HG03460 (cell line): ENCODE results near the gene TAF1B.

Source experiments
- ATAC-seq: cut with Tn5 transposase; IDR thresholded peaks from one replicate; pipeline ENCODE4 v1.9.1; 2021; ENCODE audit not compliant: unreplicated experiment

The TAF1B gene

DNA sequence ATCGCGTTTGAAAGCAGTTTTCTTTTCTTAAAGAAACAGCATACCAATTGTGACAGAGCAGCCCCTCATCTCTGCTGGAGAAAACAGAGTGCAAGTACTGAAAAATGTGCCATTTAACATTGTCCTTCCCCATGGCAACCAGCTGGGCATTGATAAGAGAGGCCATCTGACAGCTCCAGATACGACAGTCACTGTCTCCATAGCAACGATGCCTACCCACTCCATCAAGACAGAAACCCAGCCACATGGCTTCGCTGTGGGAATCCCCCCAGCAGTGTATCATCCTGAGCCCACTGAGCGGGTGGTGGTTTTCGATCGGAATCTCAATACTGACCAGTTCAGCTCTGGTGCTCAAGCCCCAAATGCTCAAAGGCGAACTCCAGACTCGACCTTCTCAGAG, 117.7 kb downstream of the TAF1B start:
- ATAC-seq, result no peak

DNA sequence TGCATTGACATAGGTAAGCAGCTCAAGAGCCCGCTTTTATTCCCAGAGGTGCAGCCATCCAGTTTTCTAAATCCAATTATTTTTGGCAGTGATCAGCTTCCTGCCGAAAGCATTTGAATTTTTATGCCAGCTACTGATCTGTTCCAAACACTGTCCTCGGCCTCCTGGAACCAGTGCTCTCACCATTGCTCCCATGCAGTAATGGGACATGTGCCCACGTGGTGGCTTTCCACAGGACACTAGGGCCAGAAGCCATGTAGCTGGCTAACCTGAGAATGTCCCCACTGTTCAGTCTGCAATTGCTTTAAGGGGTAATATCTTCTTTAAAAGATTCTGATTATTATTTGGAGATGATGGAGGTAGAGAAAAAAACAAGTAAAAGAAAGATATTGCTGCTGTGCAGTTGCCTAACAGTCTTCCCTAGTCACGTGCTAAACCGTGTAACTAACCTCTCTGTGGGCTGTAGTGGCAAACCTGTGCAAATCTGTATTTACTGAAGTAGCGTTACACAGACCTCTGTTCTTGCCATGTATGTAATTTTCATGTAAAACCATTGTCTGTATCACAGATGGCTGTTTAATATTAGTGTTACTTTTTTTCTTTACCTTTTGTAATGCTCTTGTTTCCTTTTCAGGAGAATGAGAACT, 121.2 kb downstream of the TAF1B start:
- ATAC-seq, result no peak

DNA sequence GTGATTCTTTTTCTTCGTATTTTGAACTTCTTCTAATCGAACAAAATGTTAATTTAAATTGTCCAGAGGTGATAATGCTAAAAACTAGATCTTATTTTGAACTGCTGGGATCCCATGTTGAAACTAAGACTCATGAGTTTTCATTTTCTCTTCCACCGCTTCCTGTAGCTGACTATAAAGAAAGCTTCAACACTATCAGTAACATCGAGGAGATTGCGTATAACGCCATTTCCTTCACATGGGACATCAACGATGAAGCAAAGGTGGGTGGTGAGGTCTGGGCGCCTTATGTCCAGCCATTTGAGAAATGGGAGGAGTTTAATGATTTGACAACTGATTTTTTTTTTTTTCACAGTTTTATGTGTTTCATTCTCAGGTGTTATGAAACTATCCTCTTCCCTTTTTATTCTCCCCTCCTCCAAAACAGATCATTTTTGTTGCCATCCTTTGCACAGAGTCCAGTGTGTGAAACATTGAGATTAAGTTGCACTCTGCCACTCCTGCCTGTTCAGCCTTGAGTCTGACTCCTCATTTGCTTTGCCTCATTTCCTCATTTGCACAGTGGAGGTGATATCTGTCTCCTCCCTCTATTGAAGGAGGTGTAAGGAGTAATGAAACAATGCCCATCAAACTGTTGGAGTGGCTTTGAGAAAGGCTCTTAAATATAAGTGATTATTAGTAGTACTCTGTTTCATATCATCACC, 122.0 kb downstream of the TAF1B start:
- ATAC-seq, result no peak

- no peak for ATAC-seq
Measured at GRCh38 chr2:9966491-9967022, 123.3 kb downstream of the TAF1B start.

- ATAC-seq, result no peak
Measured at GRCh38 chr2:9967053-9967775, 123.9 kb downstream of the TAF1B start.

- ATAC-seq, result no peak
Measured at GRCh38 chr2:9968553-9969497, 125.6 kb downstream of the TAF1B start.

- no peak for ATAC-seq
Measured at GRCh38 chr2:9970200-9971044, 127.1 kb downstream of the TAF1B start.

DNA sequence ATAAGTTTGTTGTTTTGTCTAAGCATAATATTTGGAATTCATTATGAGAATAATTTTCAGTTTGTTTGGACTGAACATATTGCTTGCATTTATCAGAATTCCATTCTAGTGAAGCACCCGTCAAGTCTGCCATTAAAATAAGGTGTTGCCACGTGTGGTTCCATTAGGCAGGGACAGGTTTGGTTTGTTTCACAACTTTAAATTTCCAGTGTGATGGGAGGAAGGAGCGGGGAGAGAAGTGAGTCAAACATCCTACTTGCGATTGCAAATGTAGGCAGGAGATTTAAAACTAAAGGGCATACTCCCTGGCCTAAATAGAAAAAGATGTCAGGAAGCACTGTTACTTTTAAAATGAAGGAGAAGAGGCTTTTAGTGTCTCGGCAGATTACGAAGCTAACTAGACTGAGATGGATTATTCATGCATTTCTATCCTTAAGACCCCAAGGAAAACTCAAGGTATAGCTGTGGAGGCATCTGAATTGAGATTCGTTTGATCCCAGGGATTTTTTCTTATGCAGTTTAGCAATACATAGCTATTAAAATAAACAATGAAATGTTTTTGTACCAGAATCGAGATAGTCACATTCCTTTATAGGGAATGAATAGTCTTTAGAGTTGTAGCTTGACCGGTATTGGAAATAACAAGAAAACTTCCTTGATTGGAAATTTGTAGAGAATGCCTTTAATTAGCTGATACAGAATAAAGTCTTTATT, 128.0 kb downstream of the TAF1B start:
- no peak for ATAC-seq

GRCh38 chr2:9971890-9972289, 128.6 kb downstream of the TAF1B start:
- no peak for ATAC-seq

DNA sequence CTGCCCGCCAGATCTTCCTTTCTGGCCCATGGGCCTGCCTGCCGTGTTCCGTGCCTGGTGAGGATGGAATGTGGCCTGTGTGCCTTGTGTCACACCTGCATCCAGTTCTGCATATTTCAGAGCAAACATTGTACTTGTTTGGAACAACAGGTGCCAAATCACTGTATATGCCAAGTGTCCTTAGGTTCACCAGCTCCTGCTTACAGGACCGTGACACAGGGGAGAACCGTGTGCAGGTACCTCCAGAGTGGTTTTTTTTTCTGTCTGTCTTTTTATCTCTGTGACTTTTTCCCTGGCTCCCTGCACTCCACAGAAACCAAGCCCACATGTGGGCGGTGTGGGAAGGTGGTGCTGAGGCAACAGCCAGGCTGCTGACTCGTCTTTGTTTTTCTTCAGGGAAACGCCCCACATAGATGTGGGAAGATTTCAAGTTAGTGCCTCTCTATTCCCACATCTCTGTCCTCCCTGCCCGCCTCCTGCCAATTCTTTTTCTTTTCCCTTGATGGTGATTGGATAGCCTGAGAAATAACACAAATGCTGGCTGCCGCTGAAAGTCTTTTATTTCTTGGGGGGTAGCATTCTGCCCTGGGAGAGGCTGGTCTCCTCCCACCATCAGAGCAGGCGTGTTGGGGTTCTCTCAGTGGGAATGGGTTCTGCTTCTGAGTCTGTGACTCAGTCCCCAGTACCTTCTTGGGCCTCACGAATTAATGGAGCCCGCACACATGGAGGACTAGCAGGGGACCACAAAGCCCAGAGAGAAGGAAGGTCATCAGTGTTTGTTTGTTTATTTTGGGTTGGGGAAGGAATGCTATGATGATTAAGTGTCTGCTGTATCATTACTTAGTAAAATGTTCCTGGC, 129.6 kb downstream of the TAF1B start:
- ATAC-seq, result no peak

DNA sequence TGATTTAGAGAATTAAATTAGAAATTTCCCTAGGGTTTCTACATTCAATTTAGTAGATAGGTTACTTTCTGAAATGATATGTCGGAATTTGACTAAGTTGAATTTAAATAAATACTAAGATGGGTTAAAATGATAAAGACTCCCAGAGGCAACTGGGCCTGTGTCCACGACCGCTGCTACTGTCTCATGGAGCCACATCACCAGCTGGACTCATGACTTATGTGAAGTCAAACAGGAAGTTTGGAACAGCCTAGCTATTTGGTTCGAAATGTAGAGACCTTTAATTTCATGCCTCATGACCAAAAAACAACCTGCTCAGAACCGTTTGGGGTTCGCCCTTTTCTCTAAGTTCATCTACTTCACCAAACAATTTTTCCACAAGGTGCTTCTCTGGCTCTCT, 130.4 kb downstream of the TAF1B start:
- ATAC-seq, result no peak

GRCh38 chr2:9974343-9974742, 131.1 kb downstream of the TAF1B start:
- ATAC-seq, result no peak

GRCh38 chr2:9975328-9975727, 132.1 kb downstream of the TAF1B start:
- no peak for ATAC-seq

DNA sequence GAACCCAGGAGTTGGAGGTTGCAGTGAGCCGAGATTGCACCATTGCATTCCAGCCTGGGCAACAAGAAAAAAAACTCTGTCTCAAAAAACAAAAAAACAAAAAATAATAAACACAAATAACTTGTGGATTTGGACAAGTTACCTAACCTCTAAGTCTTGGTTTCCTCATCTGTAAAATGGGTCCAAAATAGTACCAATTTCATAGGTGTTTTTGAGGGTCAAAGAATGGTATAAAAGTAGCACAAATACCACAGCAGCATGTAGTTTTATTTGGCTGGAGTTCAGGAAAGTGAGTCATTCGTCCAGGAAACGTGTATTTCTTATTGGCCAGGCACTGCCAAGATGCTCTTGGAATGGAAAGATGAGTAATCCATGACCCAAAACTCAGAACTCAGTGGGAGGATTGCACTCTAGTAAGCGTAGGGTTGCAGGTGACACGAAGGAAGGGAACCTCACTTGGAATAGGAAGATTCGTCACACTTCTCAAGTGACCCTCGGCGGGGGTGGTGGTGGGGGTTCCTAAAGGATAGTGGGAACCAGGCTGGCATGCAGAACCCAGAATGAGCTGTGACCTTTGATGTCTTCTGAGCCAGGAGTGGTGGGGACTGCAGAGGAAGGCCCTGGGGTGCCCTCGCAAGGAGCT, 132.7 kb downstream of the TAF1B start:
- no peak for ATAC-seq

DNA sequence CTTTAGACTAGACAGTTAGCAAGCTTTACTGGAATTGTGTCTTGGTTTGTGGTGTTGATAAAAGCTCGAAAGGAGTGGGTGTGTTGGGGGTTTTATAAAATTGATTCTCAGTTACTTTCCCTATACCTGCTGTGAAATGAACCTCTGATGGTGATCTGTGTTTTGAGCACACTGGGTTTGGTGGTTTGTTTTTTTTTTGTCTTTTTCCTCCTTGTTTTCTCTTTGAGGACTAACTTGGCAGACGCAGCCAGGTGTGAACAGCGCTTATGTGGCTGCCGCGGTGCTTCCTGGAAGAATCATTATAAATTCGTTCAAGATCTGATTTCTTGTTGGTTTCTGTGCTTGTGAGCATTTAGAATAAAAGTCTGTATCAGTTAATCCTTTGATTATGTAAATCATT, 136.7 kb downstream of the TAF1B start:
- no peak for ATAC-seq

GRCh38 chr2:9980520-9980919, 137.2 kb downstream of the TAF1B start:
- no peak for ATAC-seq

GRCh38 chr2:9981655-9982054, 138.4 kb downstream of the TAF1B start:
- ATAC-seq, result no peak

GRCh38 chr2:9982248-9982647, 139.0 kb downstream of the TAF1B start:
- no peak for ATAC-seq
